A673 (cell line): ENCODE measurements around the gene OPRL1. TPM values are rescaled to one million over a fixed set of nuclear protein-coding genes. Genes with fewer than 3 reads are reported as not detected.

Experiments
- BruUV-seq: library from RNA; stranded (reverse); fragments of 400-500 nt; replicated peaks from 2 replicates; lab custom pipeline; 2021; lab: Mats Ljungman, UMichigan
- CTCF ChIA-PET: fragments of 300-600 bp; sonication (Branson Sonifier 250); formaldehyde crosslinking; loops from one replicate; lab custom pipeline; 2022; ENCODE audit warnings: antibody characterized with exemption; lab: Charles Lee
- POLR2A ChIA-PET: fragments of 300-600 bp; sonication (Branson Sonifier 250); formaldehyde crosslinking; loops from one replicate; lab custom pipeline; 2022; ENCODE audit warnings: antibody characterized with exemption; ENCODE audit not compliant: low non-redundant PET; lab: Charles Lee
- DNase-seq: peaks from one replicate; pipeline ENCODE4 v3.0.0-alpha.2; 2015; ENCODE audit warnings: low spot score
- H3K27ac ChIP-seq: fragments of 200-600 bp; sonication (generic); 2 replicates; pipeline ENCODE4 v1.5.1; 2016; ENCODE audit warnings: mixed run types, low read depth, mild to moderate bottlenecking, mixed read lengths, antibody characterized with exemption, low read length; ENCODE audit not compliant: poor library complexity, severe bottlenecking
- H3K27me3 ChIP-seq: fragments of 200-600 bp; sonication (generic); replicated peaks from 2 replicates; pipeline ENCODE4 v1.6.1; 2017; ENCODE audit warnings: mixed run types, low read depth, mild to moderate bottlenecking, mixed read lengths, antibody characterized with exemption, low read length; ENCODE audit not compliant: insufficient read depth, poor library complexity
- H3K36me3 ChIP-seq: fragments of 200-600 bp; sonication (generic); 2 replicates; pipeline ENCODE4 v1.6.1; 2016; ENCODE audit warnings: mixed run types, mild to moderate bottlenecking, mixed read lengths, antibody characterized with exemption, low read length; ENCODE audit not compliant: insufficient read depth, poor library complexity, severe bottlenecking
- H3K4me1 ChIP-seq: fragments of 200-600 bp; sonication (generic); 2 replicates; pipeline ENCODE4 v1.6.1; 2017; ENCODE audit warnings: mixed run types, mild to moderate bottlenecking, mixed read lengths, antibody characterized with exemption, low read length; ENCODE audit not compliant: insufficient read depth, poor library complexity, severe bottlenecking
- H3K4me3 ChIP-seq: fragments of 200-600 bp; sonication (generic); 2 replicates; pipeline ENCODE4 v1.5.1; 2016; ENCODE audit warnings: low read depth, mixed run types, mild to moderate bottlenecking, mixed read lengths, low read length; ENCODE audit not compliant: poor library complexity, severe bottlenecking
- H3K9me3 ChIP-seq: fragments of 200-600 bp; sonication (generic); 2 replicates; pipeline ENCODE4 v1.6.1; 2016; ENCODE audit warnings: mixed run types, low read depth, mild to moderate bottlenecking, mixed read lengths, antibody characterized with exemption, low read length; ENCODE audit not compliant: poor library complexity, severe bottlenecking
- CTCF ChIP-seq: fragments of 300-800, 200-600 bp; sonication (generic); conservative IDR thresholded peaks from 2 replicates; pipeline ENCODE4 v1.5.1; 2017; ENCODE audit warnings: low read depth, mild to moderate bottlenecking, antibody characterized with exemption, low read length, moderate library complexity, mixed read lengths
- EZH2 ChIP-seq: fragments of 200-600 bp; sonication (generic); IDR thresholded peaks from 2 replicates; pipeline ENCODE4 v1.6.1; 2017; ENCODE audit warnings: borderline replicate concordance, low read depth, mild to moderate bottlenecking, mixed read lengths, antibody characterized with exemption, low read length; ENCODE audit not compliant: poor library complexity, severe bottlenecking
- intact Hi-C: fragments of 100-400 bp; cut with micrococcal nuclease; formaldehyde crosslinking; loops from one replicate; pipeline ENCODE4 v1.10.0; 2022; ENCODE audit not compliant: unreplicated experiment
- total RNA-seq: library from RNA; stranded (reverse); gene quantifications from 2 replicates; pipeline ENCODE4 v1.2.3, GENCODE V29; 2021

The OPRL1 gene
- total RNA-seq, 1 experiment from 2014 or later = 0.32 TPM

GRCh38 chr20:64137598-64138031, 57.7 kb downstream of the OPRL1 start:
- no TSS peak for BruUV-seq
- Histone ChIP-seq H3K4me1 (no peaks in the 10 kb centered on the region), H3K27me3 (peaks cover 13% of the 10 kb centered on the region), H3K27ac (no peak overlapping the region), H3K4me3 (no peak overlapping the region), H3K9me3 (no peaks in the 10 kb centered on the region), H3K36me3 (no peaks in the 10 kb centered on the region)
- CTCF ChIA-PET = no interaction called here
- DNase-seq = no peak
- no peak for TF ChIP-seq CTCF
- no peak for TF ChIP-seq EZH2
- intact Hi-C loops = no loop called here
- POLR2A ChIA-PET = no interaction called here

- no peaks in the 10 kb centered on the region for H3K9me3 ChIP-seq
- intact Hi-C loops = no loop called here
- TF ChIP-seq CTCF (no peak), EZH2 (no peak)
- H3K27ac ChIP-seq = no peak overlapping the region
- H3K27me3 ChIP-seq = peaks cover 13% of the 10 kb centered on the region
- POLR2A ChIA-PET = no interaction called here
- CTCF ChIA-PET = no interaction called here
- no TSS peak for BruUV-seq
- no peaks in the 10 kb centered on the region for H3K4me1 ChIP-seq
- H3K4me3 ChIP-seq = no peak overlapping the region
- DNase-seq = no peak
- H3K36me3 ChIP-seq = no peaks in the 10 kb centered on the region
These were observed 58.5 kb downstream of the OPRL1 start for GRCh38 chr20:64138276-64138815.

GRCh38 chr20:64139199-64140060, 59.5 kb downstream of the OPRL1 start:
- Histone ChIP-seq H3K27me3 (peaks cover 7% of the 10 kb centered on the region), H3K4me3 (no peak overlapping the region), H3K9me3 (no peaks in the 10 kb centered on the region), H3K27ac (no peak overlapping the region), H3K36me3 (no peaks in the 10 kb centered on the region), H3K4me1 (no peaks in the 10 kb centered on the region)
- BruUV-seq = no TSS peak
- ChIA-PET CTCF (interaction anchor here (0.6 kb wide), 1 partner anchor 1757 kb away, joined by 5 read pairs; no protein-coding TSS in a partner anchor), POLR2A (no interaction called here)
- no peak for DNase-seq
- intact Hi-C loops = no loop called here
- no peak for TF ChIP-seq EZH2
- TF ChIP-seq CTCF = no peak
